Mucosa of gallbladder (tissue), 1 donor: ENCODE data around the gene EML5. TPM values are rescaled to one million over a fixed set of nuclear protein-coding genes. Genes with fewer than 3 reads are reported as not detected.
"Not testable (repeated sequence)": the region's sequence is repeated elsewhere in the genome, so short reads cannot be mapped to it uniquely, and the experiment has no call there.

ENCODE experiments used
- DNase-seq: peaks from one replicate; pipeline ENCODE4 v3.0.0-alpha.2; 2020; ENCODE audit warnings: low spot score
- total RNA-seq: library from RNA; stranded (reverse); gene quantifications from one replicate; pipeline ENCODE4 v1.2.1, GENCODE V29; 2021
- donor health status: DM: no; HTN: no; CAD: no.

EML5 gene
- total RNA-seq, result 1.7 TPM

GRCh38 chr14:88792473-88793258 is at the start of gene EML5:
EML5 (minus strand) TSS chr14:88792953; CDS start chr14:88792503, 450 bp downstream.
- DNase-seq, result peak; percentile 88

- DNase-seq, result no peak
These were observed 49.7 kb upstream of the EML5 start for GRCh38 chr14:88842414-88842813.

DNA sequence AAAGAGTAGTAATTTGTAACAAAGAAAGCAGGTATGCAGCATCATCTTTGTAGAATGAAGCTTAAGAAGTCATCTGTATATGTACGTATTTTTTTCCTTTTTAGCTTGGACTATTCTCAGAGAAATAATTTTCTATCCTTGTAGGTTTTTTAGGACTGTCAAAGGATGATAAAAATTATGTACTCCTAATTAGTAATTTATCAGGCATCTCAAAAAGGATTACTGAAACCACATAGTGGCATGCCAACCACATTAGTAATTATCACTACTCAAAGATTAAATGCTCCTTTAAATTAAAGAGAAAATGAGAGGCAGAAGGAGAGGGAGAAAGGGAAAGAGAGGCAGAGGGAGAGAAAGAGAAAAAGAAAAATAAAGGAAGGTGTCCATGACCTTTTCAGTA is 49.0 kb upstream of the EML5 start:
- DNase-seq, result no peak

DNA sequence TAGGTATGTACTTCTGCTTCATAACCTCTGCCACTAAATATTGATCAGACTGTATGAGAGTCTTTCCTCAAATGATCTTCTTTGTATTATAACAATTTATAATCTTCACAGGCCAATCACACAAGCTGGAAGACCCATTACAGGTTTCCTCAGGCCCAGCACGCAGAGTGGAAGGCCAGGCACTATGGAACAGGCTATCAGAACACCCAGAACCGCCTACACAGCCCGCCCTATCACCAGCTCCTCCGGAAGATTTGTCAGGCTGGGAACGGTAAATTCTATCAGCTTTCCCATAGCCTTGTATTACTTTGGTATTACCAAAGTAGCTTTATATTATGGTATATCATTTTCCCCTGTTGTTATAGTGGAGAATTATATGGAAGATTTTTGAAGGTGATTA is 48.2 kb upstream of the EML5 start:
- DNase-seq, result no peak

DNA sequence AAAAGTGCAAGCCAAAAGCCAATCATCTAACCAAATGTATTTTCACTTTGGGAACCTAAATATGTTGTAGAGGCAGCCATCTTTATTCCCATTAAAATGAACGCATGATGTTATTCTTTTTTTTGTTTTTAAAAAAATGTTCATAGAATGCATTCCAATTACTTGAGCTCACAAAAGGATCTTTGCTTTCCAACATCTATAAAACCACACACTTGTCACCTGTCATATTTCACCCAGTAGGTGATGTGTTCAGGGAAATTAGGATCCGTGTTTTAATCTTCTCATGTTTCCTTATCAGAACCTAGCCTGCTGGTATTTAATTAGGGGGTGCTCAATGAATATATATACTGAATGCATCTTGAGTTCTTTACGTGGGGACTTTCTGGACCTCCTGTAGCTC is 45.3 kb upstream of the EML5 start:
- DNase-seq, result no peak

DNA sequence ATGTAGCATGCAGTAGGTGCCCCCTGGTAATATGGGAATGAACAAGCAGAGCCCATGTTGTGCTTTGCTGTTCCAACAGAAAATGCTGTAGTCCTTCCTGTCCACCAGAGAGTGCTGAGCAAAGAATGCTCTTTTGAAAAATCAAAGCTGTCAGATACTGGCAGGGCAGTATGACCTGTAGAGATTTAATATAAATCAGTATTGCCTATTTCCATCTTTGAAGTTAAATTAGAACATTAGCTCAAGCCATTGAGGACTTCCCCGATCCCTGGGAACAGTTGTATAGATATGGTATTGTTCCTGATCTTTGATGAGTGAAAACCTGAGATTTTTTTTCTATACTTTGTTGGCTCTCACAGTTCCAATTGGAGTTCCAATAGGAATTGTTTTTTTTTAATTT is 44.7 kb upstream of the EML5 start:
- DNase-seq, result no peak

DNA sequence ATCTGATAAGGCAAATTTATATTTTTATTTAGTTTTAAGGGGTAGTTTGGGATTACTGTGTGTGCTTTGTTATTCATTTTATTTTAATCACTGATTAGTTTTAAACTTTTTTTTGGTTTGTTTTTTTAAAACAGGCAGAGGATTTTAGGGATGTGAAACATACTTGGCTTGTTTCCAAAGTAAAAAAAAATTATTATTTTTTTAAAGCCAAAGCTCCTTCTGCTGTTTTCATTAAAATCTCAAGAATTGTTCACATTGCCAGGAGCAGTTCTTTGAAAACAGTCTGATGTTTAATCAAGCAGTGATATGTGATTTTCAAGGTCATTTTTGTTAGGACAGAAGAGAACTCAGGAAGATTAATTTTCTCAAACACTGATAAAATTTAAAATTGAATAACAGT is 42.9 kb upstream of the EML5 start:
- DNase-seq, result no peak

DNA sequence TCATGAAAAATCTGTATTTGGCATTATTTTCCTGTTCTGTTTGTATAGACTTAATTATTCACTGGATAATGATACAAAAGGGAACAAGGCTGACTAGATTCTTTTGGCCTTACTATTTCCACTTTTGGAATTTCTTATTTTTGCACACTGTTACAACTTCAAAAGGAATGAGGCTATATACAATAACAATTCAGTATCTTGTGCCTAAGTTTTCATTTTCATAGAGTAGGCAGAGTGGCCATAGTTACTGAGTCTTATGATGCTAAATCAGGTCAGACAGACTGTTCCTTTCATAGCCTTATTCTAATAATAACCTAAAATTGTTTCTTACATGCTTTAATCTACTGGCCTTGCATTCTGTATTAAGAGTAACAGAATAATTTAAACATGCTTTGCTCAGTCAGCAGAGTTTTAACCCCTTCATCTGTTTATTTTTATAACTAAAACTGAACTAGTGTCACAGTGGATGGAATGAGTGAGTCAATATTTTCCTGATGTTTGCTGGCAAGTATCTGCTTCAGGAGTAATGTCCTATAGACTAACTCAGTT is 42.2 kb upstream of the EML5 start:
- no peak for DNase-seq

- DNase-seq, result no peak
These were observed 38.5 kb upstream of the EML5 start for GRCh38 chr14:88831284-88831683.

- no peak for DNase-seq
These were observed 37.0 kb upstream of the EML5 start for GRCh38 chr14:88829685-88830302.

DNA sequence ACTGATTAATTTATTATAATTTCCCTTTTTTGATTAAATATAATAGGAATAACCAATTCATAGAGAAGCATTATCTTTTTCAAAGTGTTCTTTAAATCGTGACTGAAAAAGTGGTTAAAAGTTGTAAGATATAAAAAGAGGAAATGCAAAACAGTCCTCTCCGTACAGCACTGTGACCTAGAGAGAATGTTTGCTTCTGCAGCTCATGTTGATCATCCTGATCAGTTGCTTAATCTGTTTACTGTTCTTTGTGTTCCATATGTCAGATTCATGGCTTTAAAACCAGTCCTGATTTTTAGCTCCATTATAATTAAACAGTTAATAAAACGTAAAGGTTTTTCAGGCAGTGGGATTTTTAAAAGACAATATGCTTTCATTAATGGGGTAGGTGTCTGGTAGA is 36.4 kb upstream of the EML5 start:
- no peak for DNase-seq

DNA sequence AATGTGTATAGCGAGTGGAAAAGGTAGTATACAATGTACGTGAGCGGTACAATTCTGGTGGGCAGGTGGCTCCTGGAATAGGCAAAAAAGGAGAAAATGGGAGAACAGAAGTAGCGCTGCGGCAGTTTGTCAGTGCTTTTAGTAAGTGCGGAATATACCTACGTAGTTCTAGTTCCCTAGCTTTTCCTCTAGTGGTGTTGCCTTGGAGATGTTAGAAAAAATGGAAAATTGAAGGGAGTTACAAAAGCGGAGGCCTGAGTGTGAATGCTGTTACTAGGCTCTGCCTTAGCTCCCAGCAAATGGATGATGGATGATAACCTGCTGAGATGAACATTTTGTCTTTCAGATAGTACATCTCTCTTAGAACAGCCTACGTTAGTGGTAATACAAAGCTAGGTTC is 32.8 kb upstream of the EML5 start:
- DNase-seq, result no peak

DNA sequence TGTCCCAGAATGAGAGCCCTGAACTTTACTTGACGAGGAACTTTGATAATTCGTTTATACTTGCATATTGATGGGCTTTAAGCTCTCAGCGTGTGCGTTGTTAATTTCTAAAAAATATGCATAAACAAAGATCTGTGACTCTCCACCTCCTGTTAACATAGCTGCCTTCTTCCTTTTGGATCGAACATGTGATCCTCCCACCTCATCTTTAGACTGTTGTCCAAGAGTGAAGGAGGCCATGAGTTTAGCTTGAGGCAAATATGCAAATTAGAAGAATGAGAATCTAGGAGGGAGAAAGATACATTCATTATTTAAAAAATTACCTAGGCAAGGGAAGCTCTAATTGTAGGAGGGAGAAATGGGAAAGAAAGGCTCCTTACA is 32.3 kb upstream of the EML5 start:
- no peak for DNase-seq

DNA sequence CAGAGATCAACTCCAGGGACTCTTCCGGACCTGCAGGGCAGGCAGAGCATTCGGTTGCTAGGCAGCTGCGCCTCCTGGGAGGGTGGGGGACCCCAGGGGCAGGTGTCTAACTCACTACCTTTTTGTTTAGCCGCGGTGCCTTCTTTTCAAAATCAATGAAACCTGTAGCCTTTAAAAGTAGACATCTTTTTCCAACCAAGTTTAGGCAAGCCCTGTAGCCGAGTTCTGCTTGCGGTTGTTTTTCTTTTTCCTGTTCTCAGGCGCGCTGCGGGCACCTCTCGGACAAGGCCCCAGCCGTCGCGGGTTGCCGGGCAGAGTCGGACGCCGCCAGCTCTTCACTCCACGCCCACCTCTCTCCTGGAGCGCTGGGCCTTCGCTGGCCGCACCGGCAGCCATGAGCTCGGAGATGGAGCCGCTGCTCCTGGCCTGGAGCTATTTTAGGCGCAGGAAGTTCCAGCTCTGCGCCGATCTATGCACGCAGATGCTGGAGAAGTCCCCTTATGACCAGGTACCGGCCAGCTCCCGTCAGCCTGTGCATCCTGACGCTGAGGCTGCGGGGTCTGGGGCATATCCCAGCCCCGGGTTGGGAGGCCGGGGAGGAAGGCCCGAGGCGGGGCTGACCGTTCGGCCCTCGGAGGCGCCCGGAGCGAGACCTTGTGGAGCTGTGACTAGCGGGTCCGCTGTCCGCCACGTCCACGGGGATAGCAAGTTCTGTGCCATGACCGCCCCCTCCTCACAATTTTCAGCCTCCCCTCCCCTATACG is 31.7 kb upstream of the EML5 start, which contains the start of gene TTC8:
Gene TTC8 (plus strand): TSS at position 338 of the 764 bp plus-strand sequence. CDS start 57 bp downstream, at position 395.
- DNase-seq, result peak; percentile 87

GRCh38 chr14:88823968-88824313 is 31.2 kb upstream of the EML5 start:
- DNase-seq, result no peak

- no peak for DNase-seq
These were observed 29.1 kb upstream of the EML5 start for GRCh38 chr14:88821888-88822287.

GRCh38 chr14:88821378-88821777 is 28.6 kb upstream of the EML5 start:
- no peak for DNase-seq

DNA sequence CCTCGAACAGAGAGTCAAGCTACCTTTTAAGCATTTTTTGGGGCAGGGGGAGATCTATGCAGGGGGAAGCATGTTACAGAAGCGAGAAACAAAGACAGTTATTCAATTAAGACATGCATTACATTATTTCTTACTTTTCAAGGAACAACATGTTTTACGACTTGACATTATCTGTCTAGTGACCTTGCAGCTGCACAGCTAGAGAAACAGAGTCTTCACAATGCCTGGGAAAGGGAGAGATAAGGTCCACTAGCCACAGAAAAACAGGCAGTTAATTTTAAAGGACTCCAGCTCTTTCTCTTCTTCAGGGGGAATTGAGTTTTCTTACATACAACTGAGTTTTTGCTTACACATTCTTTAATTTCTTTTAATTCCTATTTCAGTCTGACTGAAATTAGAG is 26.9 kb upstream of the EML5 start:
- DNase-seq, result not testable (repeated sequence)

DNA sequence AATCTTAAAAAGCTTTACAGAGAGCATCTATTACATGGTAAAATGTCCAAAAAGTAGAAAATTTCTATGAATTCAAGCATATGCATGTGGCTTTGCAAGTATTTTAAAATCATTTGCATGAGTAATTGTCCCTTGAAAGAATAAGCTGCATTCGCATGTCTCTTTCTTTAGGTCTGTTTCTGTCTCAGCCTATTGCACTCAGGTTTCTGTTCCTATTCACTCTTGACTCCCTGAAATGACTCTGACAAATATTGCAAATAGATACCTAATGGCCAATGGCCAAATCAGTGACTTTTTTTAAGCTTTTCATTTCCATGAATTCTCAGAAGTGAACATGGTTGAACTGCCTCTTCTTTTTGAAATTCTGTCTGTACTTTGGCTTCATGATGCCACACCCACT is 25.3 kb upstream of the EML5 start:
- no peak for DNase-seq

DNA sequence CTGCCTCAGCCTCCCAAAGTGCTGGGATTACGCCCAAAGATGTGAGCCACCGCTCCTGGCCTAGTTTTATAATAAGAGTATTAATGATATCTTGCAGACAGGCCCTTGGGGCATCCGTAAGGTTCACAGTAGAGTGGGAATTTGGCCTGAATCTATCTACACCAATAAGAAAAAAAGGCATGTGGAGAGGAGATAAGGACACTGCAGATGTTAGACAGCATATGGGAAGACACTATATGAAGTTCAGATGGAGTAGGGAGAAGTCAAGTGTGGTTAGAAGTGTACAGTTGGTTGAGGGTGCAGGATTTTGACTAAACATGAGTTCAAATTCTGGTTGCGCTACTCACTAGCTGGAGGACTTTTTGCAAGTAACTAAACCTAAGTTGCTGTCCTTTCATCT is 23.2 kb upstream of the EML5 start:
- DNase-seq, result no peak

GRCh38 chr14:88808359-88808758 is 15.6 kb upstream of the EML5 start:
- no peak for DNase-seq

DNA sequence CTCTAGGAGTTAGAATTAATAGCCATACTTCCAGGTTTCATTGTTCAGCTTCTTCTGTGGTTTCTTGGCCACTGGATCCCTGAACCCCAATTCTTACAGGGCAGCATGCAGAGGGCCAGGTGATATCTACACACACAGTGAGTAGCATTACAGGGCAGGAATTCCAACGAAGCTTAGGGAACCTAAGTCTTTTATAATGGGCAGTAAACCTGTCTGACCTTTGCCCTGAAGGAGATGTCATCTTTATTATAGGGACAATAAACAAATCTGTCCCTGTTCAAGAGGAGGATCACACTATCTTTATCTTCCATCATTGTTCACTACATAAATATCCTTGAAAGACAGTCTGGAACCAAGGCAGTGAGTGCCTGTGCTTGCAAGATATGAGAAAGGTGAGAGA is 11.7 kb upstream of the EML5 start:
- no peak for DNase-seq

GRCh38 chr14:88804035-88804434 is 11.3 kb upstream of the EML5 start:
- DNase-seq, result no peak
